WTC11 (cell line): ENCODE data around the gene CSNK1E.

Experiments used
- CREB1 ChIP-seq: sonication (generic); formaldehyde crosslinking; IDR thresholded peaks from 2 replicates; pipeline ENCODE4 v1.8.0; 2023; ENCODE audit warnings: mild to moderate bottlenecking, missing genetic modification reagents
- CTCF ChIP-seq: fragments of 200-600 bp; IDR thresholded peaks from 2 replicates; pipeline ENCODE4 v1.8.0; 2022; ENCODE audit warnings: antibody characterized with exemption
- ELF4 ChIP-seq: sonication (generic); formaldehyde crosslinking; IDR thresholded peaks from 2 replicates; pipeline ENCODE4 v1.8.1; 2022; ENCODE audit warnings: low read depth, mild to moderate bottlenecking, moderate library complexity, missing genetic modification reagents
- ZNF121 ChIP-seq: sonication (generic); formaldehyde crosslinking; IDR thresholded peaks from 2 replicates; pipeline ENCODE4 v1.8.0; 2023; ENCODE audit warnings: missing genetic modification reagents
- ZNF263 ChIP-seq: sonication (generic); formaldehyde crosslinking; IDR thresholded peaks from 2 replicates; pipeline ENCODE4 v1.8.1; 2022; ENCODE audit warnings: low read depth, mild to moderate bottlenecking, moderate library complexity, missing genetic modification reagents
- ZNF671 ChIP-seq: fragments of 250-450 bp; sonication (Bioruptor Pico); IDR thresholded peaks from 2 replicates; pipeline ENCODE4 v1.8.0; 2021; ENCODE audit warnings: mild to moderate bottlenecking

- TF ChIP-seq ZNF121 (CRISPR knock-in tag) (no peak), ZNF671 (no peak), ZNF263 (CRISPR knock-in tag) (no peak), CREB1 (CRISPR knock-in tag) (no peak), CTCF (no peak), ELF4 (no peak)
These were observed 69.0 kb downstream of the CSNK1E start for GRCh38 chr22:38248280-38248679.
